Ishikawa (cell line): ENCODE results near the gene DNAH9.

Experiments
- CEBPB ChIP-seq: IDR thresholded peaks from 2 replicates; pipeline ENCODE4 v1.6.1; 2012
- CREB1 ChIP-seq: IDR thresholded peaks from 2 replicates; pipeline ENCODE4 v1.6.1; 2012; ENCODE audit warnings: low read depth
- EGR1 ChIP-seq: IDR thresholded peaks from 2 replicates; pipeline ENCODE4 v1.6.1; 2012
- EP300 ChIP-seq: IDR thresholded peaks from 2 replicates; pipeline ENCODE4 v1.6.1; 2012; ENCODE audit warnings: borderline replicate concordance
- FOXM1 ChIP-seq: IDR thresholded peaks from 2 replicates; pipeline ENCODE4 v1.6.1; 2012; ENCODE audit warnings: low read depth, borderline replicate concordance
- NFIC ChIP-seq: IDR thresholded peaks from 2 replicates; pipeline ENCODE4 v1.6.1; 2012
- RAD21 ChIP-seq: IDR thresholded peaks from 2 replicates; pipeline ENCODE4 v1.6.1; 2012; ENCODE audit warnings: low read depth
- REST ChIP-seq: IDR thresholded peaks from 2 replicates; pipeline ENCODE4 v1.6.1; 2012; ENCODE audit warnings: low read depth, mild to moderate bottlenecking
- TAF1 ChIP-seq: IDR thresholded peaks from 2 replicates; pipeline ENCODE4 v1.6.1; 2012; ENCODE audit warnings: low read depth, mild to moderate bottlenecking
- TCF12 ChIP-seq: IDR thresholded peaks from 2 replicates; pipeline ENCODE4 v1.6.1; 2012; ENCODE audit warnings: low read depth
- TEAD4 ChIP-seq: IDR thresholded peaks from 2 replicates; pipeline ENCODE4 v1.6.1; 2012
- USF1 ChIP-seq: IDR thresholded peaks from 2 replicates; pipeline ENCODE4 v1.6.1; 2012
- YY1 ChIP-seq: IDR thresholded peaks from 2 replicates; pipeline ENCODE4 v1.6.1; 2012; ENCODE audit warnings: low read depth
- ZBTB7A ChIP-seq: IDR thresholded peaks from 2 replicates; pipeline ENCODE4 v1.6.1; 2012; ENCODE audit warnings: low read depth
- TF ChIP-seq, protein P1 (sequence below): IDR thresholded peaks from 2 replicates; pipeline ENCODE4 v1.6.1; 2012

Gene DNAH9

GRCh38 chr17:11986179-11986941, 388.1 kb downstream of the DNAH9 start:
- TF ChIP-seq FOXM1 (no peak), TAF1 (no peak), CREB1 (no peak), RAD21 (no peak), TEAD4 (no peak), EGR1 (no peak), CEBPB (no peak), USF1 (no peak), EP300 (no peak), ZBTB7A (no peak), REST (no peak), YY1 (no peak), NFIC (no peak), TCF12 (no peak)
- TF ChIP-seq, protein P1, sequence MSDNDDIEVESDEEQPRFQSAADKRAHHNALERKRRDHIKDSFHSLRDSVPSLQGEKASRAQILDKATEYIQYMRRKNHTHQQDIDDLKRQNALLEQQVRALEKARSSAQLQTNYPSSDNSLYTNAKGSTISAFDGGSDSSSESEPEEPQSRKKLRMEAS = no peak

GRCh38 chr17:11986942-11987329, 388.7 kb downstream of the DNAH9 start:
- no peak for TF ChIP-seq USF1
- peak; percentile 44; the same call in 1 of the 2 replicates for TF ChIP-seq RAD21

GRCh38 chr17:11990363-11990983, 392.2 kb downstream of the DNAH9 start:
- TF ChIP-seq USF1 = no peak
- TF ChIP-seq NFIC = no peak
- no peak for TF ChIP-seq REST
- TF ChIP-seq CREB1 = no peak
- TF ChIP-seq TAF1 = no peak
- no peak for TF ChIP-seq CEBPB
- TF ChIP-seq, protein P1 = no peak
- no peak for TF ChIP-seq EP300
- no peak for TF ChIP-seq YY1
- no peak for TF ChIP-seq RAD21
- no peak for TF ChIP-seq FOXM1

- TF ChIP-seq EP300 = no peak
- TF ChIP-seq REST = no peak
- TF ChIP-seq ZBTB7A = no peak
- TF ChIP-seq TEAD4 = no peak
- TF ChIP-seq USF1 = no peak
- TF ChIP-seq, protein P1 = no peak
- no peak for TF ChIP-seq YY1
- TF ChIP-seq TCF12 = no peak
- TF ChIP-seq EGR1 = no peak
- TF ChIP-seq CREB1 = no peak
- TF ChIP-seq NFIC = no peak
- no peak for TF ChIP-seq RAD21
- no peak for TF ChIP-seq CEBPB
- TF ChIP-seq TAF1 = no peak
These were observed 393.2 kb downstream of the DNAH9 start for GRCh38 chr17:11991461-11991860.
